HG03196 (cell line): ENCODE measurements around the gene ETF1.

Source experiments
- ATAC-seq: cut with Tn5 transposase; IDR thresholded peaks from one replicate; pipeline ENCODE4 v1.9.1; 2021; ENCODE audit not compliant: unreplicated experiment

Gene ETF1

DNA sequence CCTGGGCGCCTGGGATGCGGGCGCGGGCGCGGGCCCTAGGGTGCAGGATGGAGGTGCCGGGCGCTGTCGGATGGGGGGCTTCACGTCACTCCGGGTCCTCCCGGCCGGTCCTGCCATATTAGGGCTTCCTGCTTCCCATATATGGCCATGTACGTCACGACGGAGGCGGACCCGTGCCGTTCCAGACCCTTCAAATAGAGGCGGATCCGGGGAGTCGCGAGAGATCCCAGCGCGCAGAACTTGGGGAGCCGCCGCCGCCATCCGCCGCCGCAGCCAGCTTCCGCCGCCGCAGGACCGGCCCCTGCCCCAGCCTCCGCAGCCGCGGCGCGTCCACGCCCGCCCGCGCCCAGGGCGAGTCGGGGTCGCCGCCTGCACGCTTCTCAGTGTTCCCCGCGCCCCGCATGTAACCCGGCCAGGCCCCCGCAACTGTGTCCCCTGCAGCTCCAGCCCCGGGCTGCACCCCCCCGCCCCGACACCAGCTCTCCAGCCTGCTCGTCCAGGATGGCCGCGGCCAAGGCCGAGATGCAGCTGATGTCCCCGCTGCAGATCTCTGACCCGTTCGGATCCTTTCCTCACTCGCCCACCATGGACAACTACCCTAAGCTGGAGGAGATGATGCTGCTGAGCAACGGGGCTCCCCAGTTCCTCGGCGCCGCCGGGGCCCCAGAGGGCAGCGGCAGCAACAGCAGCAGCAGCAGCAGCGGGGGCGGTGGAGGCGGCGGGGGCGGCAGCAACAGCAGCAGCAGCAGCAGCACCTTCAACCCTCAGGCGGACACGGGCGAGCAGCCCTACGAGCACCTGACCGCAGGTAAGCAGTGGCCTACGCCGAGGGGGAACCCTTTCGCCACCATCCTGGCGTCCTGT, 77.5 kb downstream of the ETF1 start, which contains the start of gene EGR1:
Gene EGR1 (plus strand): TSS at position 219 of the 864 bp plus-strand sequence. CDS start 283 bp downstream, at position 502.
- ATAC-seq = peak; percentile 53

DNA sequence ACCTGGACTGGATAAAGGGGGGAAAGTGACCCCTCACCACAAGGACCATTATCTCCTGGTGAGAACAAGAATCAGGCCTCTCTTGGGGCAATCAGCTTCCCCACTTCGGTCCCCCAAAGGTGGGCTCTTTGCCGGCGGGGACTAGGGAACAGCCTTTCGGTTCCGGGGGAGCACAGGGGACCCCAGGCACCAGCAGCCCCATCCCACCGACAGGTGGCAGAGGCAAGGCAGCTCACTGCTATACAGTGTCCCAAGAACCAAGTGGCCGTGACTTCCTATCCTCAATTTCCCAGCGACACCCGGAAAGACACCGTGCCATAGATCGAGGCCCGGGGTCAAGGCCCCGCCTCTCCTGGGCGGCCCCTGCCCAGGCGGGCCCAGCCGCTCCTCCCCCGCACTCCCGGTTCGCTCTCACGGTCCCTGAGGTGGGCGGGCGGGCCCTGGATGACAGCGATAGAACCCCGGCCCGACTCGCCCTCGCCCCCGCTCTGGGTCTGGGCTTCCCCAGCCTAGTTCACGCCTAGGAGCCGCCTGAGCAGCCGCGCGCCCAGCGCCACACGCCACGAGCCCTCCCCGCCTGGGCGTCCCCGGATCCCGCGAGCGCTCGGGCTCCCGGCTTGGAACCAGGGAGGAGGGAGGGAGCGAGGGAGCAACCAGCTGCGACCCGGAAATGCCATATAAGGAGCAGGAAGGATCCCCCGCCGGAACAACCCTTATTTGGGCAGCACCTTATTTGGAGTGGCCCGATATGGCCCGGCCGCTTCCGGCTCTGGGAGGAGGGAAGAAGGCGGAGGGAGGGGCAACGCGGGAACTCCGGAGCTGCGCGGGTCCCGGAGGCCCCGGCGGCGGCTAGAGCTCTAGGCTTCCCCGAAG, 78.4 kb downstream of the ETF1 start:
- ATAC-seq = peak; percentile 75

GRCh38 chr5:138464008-138464387, 79.0 kb downstream of the ETF1 start:
- peak; percentile 42 for ATAC-seq

DNA sequence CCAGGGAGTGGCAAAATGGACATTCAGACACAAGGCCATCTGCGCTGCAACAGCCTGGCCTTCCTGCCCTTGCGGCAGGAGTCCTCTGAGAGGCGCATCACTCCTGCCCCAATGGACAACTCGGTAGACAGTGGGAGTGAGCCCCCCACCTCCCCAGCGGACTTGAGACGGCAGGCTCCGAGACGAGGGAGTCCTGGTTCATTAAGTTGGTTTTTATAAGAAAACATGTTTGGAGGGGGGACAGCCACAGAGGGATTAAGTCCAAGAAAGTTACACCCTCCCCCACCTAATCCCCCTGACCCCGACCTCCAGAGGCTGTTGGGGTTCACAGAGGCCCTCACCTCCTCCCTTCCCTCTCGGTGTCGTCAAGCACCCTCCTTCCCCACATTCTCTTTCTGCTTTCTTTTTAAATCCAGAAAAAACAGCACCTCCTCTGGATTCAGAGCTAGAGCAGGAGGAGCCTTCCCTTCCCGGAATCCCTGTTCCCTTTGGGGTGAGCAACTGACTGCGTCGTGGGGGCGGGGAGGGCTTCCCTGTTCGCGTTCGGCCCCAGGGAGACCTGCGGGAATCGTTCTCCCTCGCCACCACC, 79.5 kb downstream of the ETF1 start:
- no peak for ATAC-seq

DNA sequence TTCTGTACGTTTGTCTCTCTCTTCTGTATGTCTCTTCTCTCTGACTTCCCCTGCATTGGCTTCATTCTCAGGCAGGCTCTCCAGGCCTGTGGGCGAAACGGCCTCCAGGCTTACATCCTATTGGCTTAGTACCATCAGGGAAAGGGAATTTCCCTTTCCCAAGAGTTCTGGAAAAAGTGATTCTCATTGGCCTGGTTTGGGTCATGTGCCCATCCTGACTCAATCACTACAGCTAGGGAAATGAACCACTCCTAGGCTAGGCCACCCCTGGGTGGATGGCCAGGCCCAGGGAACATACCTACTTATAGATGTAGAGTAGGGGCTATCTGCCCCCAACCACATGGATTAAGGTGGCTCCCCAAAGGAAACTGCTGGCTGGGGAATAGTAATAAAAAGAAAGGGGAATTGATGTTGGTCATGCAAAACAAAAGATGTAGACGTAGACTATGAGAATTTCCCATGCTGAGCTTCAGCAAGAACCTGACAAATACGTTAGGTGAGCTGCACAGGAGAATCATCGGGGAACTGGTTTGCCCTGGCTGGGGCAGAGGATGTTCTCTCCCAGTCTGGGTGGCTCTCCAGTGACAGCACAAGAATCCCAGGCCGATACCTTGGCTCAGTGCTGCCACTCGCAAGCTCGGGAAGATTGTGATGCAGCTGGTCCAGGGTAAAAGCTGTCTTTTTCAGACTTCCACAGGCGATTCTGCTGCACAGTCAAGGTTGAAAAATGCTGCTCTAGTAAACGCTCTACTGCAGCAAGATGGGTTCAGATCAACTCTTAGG, 81.5 kb downstream of the ETF1 start:
- no peak for ATAC-seq

DNA sequence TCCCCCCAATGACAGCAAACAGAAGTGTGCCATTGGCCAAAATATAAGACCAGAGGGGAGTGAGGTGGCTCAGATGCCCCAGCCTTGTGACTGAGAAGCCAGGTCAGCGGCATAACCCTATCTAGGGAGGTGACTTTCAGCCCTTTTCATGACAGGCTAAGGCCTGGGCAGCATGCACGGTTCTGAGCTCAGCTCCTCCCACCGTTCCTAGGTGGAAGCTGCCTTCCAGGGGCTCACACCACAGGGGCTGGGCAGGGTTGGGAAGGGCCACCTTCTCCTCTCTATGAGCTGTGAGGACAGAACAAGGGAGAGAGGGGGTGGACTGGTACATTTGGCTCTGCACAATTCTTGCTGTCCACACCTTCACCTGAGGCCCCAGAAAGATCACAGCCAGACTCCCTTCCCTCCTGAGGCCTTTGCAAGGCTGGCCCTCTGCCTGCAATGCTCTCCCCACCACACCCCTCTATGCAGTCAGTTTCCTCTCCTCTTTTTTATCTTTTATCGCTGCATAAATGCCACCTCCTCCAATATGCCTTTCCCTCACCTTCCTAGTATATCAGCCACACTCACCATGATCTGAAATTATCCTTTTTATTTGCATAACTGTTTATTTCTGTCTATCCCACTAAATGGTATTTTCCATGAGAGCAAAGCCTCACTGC, 82.9 kb downstream of the ETF1 start:
- ATAC-seq = no peak

DNA sequence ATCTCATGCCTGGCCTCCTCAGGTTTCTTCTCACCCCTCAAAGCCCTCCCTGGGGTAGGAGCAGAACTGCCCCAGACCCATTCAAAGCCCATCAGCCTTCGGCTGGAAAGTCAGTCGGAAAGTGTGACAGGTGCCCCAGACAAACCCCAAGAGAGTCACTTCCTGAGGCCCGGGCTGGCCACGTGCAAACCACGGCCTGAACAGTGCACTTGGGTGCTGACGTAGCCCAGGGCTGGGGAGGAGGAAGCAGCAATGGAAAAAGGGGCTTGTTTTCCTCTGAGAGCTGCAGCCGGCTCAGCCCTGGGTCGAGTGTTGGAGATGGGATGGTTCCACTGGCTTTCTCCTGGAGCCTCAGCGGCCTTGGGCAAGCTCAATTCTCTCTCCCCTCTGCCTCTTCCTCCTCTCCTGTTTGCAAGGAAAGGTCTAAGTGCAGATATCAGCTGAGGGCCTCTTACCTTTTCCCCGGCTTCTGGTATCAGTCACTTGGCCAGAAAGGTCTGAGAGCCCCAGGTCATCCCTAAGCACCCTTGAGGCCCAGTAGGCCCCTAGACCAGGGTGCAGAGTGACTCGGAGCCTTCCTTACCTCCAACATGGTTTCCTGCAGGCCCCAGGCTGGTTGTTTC, 83.6 kb downstream of the ETF1 start:
- no peak for ATAC-seq

DNA sequence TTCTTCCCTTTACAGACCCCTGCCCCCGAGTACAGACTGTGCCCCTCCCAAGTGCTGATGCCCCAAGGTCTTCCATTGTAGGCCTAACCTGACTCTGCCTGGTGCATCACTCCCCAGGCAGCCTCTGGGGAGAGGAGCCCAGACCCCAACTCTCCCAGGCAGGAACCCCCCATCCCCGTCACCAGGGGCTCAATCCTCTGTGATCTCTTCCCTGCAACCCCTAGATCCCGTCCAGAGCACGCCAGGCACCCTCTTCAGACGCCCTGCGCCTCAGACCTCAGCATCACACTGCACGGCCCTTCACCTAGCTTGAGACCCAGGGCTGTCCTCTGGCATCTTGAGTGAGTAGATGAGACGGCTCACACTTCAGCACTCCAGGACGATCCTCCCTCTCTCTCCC, 84.2 kb downstream of the ETF1 start:
- ATAC-seq = no peak

- no peak for ATAC-seq
Observed at GRCh38 chr5:138458384-138458783, 84.7 kb downstream of the ETF1 start.

DNA sequence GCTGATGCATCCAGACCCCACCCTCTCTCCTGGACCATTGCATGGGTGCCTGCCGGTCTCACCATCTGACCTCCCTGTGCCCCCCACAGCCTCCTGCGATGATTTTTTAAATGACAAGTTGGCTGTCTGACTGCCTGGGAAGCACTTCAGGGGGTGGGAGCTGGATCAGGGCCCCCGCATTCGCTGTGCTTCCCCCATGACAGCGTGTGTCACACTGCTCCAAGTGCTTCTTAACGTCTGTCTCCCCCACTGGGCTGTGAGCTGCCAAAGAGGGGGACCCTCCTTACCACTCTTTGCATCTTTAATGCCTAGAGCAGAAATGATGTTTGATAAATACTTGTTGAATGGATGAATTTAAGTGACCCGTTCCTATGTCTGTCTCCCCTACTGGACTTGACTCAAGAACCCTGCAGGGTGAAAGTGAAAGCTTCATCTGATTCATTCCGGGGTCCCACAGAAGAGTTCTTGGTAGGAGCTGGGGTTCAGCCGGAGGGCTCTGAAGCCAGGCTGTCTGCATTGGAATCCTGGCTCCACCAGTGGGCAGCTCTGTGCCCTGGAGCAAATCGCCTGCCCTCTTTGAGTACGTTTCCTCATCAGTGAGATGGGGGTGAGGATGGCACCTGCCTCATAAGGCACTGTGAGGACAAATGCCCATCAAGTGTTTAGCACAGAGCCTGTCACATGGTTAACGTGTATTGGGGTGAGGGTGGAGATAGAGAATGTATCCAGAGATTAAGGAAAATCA, 85.3 kb downstream of the ETF1 start:
- ATAC-seq = no peak
